ENCODE measurements around the gene ITPA. TPM values are rescaled to one million over a fixed set of nuclear protein-coding genes. Genes with fewer than 3 reads are reported as not detected.

ITPA gene
- total and polyA plus RNA-seq, 2 donors (not counting 3 experiments of a cell fraction or from before 2014, with no cell fraction given), result 43.2 to 65.0 TPM

GRCh38 chr20:3248167-3248992 lies 39.1 kb downstream of the ITPA start:
- H3K36me3 ChIP-seq (ENCODE audit: control insufficient read depth in 2 of 2, extremely low read depth in 1 of 2, insufficient read depth in 2 of 2, low read length in 2 of 2), result peaks cover under 1 to 4% of the 10 kb centered on the region in 2 experiments
- H3K27ac ChIP-seq (ENCODE audit: insufficient read depth, low read depth, low read length), result no peak overlapping the region
- peak; percentile 38 for DNase-seq (ENCODE audit: low read depth, low spot score)
- peak; percentile 85 for FAIRE-seq
- H3K4me3 ChIP-seq (replicated peaks in 1 of 3; ENCODE audit: insufficient read depth in 1 of 3, low read depth in 1 of 3, low read length in 3 of 3), result peak overlapping the region in 2 of 3 experiments; percentile 37 to 43
- H2AFZ ChIP-seq (ENCODE audit: low read depth, low read length), result peak overlapping the region; percentile 50
- H3K27me3 ChIP-seq (ENCODE audit: control insufficient read depth in 2 of 2, insufficient read depth in 2 of 2, low read length in 2 of 2), result peaks cover 0 to 11% of the 10 kb centered on the region in 2 experiments
- no peaks in the 10 kb centered on the region for H3K9me3 ChIP-seq (replicated peaks; ENCODE audit: control insufficient read depth, insufficient read depth, low read length)
- H3K9ac ChIP-seq (replicated peaks; ENCODE audit: extremely low read depth, insufficient read depth, low read length), result no peak overlapping the region
- TF ChIP-seq MYC (IDR thresholded peaks at IDR 0.05; ENCODE audit: low read depth, low read length), result no peak
- peak; percentile 61 for TF ChIP-seq EZH2 (IDR thresholded peaks at IDR 0.05; ENCODE audit: borderline replicate concordance, low read depth, low read length, severe bottlenecking)
- TF ChIP-seq POLR2AphosphoS5 (IDR thresholded peaks at IDR 0.05; ENCODE audit: insufficient read depth, low read depth, low read length), result peak; percentile 33
- TF ChIP-seq MAX (IDR thresholded peaks at IDR 0.05; ENCODE audit: insufficient read depth, insufficient read length), result no peak
- no peak for TF ChIP-seq POLR2A (IDR thresholded peaks at IDR 0.05; ENCODE audit: low read depth, low read length)
- TF ChIP-seq CTCF (IDR thresholded peaks at IDR 0.05; ENCODE audit: extremely low read depth in 1 of 2, insufficient read depth in 1 of 2, low read depth in 1 of 2, low read length in 2 of 2), result no peak
- no peak for TF ChIP-seq GATA2 (IDR thresholded peaks at IDR 0.05; ENCODE audit: insufficient read depth, insufficient read length, low read depth, low read length)
- no peak for TF ChIP-seq FOS (IDR thresholded peaks at IDR 0.05; ENCODE audit: borderline replicate concordance, insufficient read depth, low read length)
- TF ChIP-seq JUN (IDR thresholded peaks at IDR 0.05; ENCODE audit: borderline replicate concordance, insufficient read depth, insufficient read length, low read depth), result no peak
- CTCF ChIA-PET, result interaction anchor here (1.1 to 5.2 kb wide), 9 partner anchors 9 to 195 kb away, joined by 3 to 26 read pairs (median 6); partner anchors contain the start of gene SLC4A11
- dilution Hi-C loops (cut with MboI; ENCODE audit: extremely low pct_ligation_motif_present, low sequenced_read_pairs), result no loop called here
- H3K4me1 ChIP-seq (ENCODE audit: control insufficient read depth, extremely low read depth, insufficient read depth, low read length), result peaks cover 7% of the 10 kb centered on the region
- H3K4me2 ChIP-seq (ENCODE audit: insufficient read depth, low read length), result peak overlapping the region; percentile 82
- POLR2A ChIA-PET, result no interaction called here
- intact Hi-C loops (cut with micrococcal nuclease), result no loop called here
- no peaks in the 10 kb centered on the region for H3K79me2 ChIP-seq (ENCODE audit: control insufficient read depth, insufficient read depth, low read length)
- no TSS peak for BruUV-seq (replicated peaks)
- H3K9me1 ChIP-seq (replicated peaks; ENCODE audit: control insufficient read depth, extremely low read depth, insufficient read depth, low read length), result no peaks in the 10 kb centered on the region
- no peaks in the 10 kb centered on the region for H4K20me1 ChIP-seq (replicated peaks; ENCODE audit: control insufficient read depth, extremely low read depth, insufficient read depth, low read length)
